ENCODE measurements around the gene BCL2L15. TPM values are rescaled to one million over a fixed set of nuclear protein-coding genes. Genes with fewer than 3 reads are reported as not detected.

BCL2L15 gene
- total RNA-seq, 1 donor from 2014 or later, result 0.04 TPM

DNA sequence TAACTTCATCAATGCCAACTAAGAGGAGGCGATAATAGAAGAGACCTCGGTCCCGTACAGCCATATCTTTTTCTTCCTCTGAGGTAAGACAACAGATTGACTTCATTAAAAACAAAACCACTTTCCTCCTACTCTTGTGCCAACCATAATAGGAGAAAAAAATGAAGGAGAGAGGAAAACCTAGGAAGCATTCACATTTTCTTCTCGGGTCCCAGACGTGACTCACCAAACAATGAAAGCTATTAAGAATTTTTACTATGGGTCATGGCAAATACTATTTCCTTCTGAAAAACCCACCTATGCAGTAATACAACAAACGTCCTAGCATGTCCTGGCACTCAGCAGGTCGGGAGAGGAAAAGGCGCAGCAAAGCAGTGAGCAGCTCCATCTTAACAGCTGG is 8.6 kb upstream of the BCL2L15 start:
- Histone ChIP-seq H2AFZ (replicated peaks) (no peak overlapping the region), H3K36me3 (no peaks in the 10 kb centered on the region), H3K27ac (no peak overlapping the region), H4K20me1 (ENCODE audit: low read depth) (no peaks in the 10 kb centered on the region), H3K4me2 (no peak overlapping the region), H3K79me2 (ENCODE audit: low read depth) (no peaks in the 10 kb centered on the region), H3K9me3 (ENCODE audit: low read depth) (no peaks in the 10 kb centered on the region), H3K27me3 (no peaks in the 10 kb centered on the region), H3K4me1 (no peaks in the 10 kb centered on the region), H3F3A (ENCODE audit: low read depth) (no peaks in the 10 kb centered on the region), H3K4me3 (no peak overlapping the region), H3K9ac (no peak overlapping the region)
- Mint-ChIP-seq H3K4me3 (no peak overlapping the region), H3K36me3 (peaks cover 13% of the 10 kb centered on the region), H3K27me3 (ENCODE audit: insufficient read depth, low read depth) (peaks cover 3% of the 10 kb centered on the region), H3K9me3 (no peaks in the 10 kb centered on the region), H3K27ac (no peak overlapping the region), H3K4me1 (no peaks in the 10 kb centered on the region)
- TF ChIP-seq EZH2phosphoT487 (IDR thresholded peaks at IDR 0.05), result no peak
- TF ChIP-seq EZH2 (IDR thresholded peaks at IDR 0.05), result no peak
- TF ChIP-seq, protein P1, sequence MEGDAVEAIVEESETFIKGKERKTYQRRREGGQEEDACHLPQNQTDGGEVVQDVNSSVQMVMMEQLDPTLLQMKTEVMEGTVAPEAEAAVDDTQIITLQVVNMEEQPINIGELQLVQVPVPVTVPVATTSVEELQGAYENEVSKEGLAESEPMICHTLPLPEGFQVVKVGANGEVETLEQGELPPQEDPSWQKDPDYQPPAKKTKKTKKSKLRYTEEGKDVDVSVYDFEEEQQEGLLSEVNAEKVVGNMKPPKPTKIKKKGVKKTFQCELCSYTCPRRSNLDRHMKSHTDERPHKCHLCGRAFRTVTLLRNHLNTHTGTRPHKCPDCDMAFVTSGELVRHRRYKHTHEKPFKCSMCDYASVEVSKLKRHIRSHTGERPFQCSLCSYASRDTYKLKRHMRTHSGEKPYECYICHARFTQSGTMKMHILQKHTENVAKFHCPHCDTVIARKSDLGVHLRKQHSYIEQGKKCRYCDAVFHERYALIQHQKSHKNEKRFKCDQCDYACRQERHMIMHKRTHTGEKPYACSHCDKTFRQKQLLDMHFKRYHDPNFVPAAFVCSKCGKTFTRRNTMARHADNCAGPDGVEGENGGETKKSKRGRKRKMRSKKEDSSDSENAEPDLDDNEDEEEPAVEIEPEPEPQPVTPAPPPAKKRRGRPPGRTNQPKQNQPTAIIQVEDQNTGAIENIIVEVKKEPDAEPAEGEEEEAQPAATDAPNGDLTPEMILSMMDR (IDR thresholded peaks at IDR 0.05), result no peak
- no peak for DNase-seq (ENCODE audit: low spot score)

DNA sequence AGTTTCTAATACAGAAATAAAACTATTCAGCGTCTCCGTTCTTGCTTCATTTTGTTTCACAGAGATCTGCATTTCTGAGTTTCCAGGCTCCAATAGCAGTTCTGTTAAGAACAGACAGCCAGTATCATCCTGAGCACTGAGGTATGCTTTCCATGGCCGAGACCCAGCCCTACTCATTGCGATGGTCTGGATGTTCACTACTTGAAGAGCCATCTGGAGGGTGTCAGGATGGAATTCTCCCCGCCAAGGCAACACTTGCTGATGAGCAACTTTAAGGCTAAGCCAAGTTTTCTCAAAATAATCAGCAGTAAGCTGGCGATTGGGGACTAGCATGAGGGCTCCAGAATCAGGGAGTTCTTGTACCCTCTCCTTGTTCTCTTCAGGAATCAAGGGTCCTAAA is 7.7 kb upstream of the BCL2L15 start:
- Mint-ChIP-seq H3K27ac (no peak overlapping the region), H3K4me1 (no peaks in the 10 kb centered on the region), H3K36me3 (peaks cover 13% of the 10 kb centered on the region), H3K9me3 (no peaks in the 10 kb centered on the region), H3K4me3 (no peak overlapping the region), H3K27me3 (ENCODE audit: insufficient read depth, low read depth) (peaks cover 3% of the 10 kb centered on the region)
- Histone ChIP-seq H3F3A (ENCODE audit: low read depth) (no peaks in the 10 kb centered on the region), H3K27ac (no peak overlapping the region), H3K9ac (no peak overlapping the region), H3K36me3 (no peaks in the 10 kb centered on the region), H3K79me2 (ENCODE audit: low read depth) (no peaks in the 10 kb centered on the region), H4K20me1 (ENCODE audit: low read depth) (no peaks in the 10 kb centered on the region), H3K27me3 (no peaks in the 10 kb centered on the region), H3K4me1 (no peaks in the 10 kb centered on the region), H3K4me2 (no peak overlapping the region), H3K4me3 (no peak overlapping the region), H3K9me3 (ENCODE audit: low read depth) (no peaks in the 10 kb centered on the region), H2AFZ (replicated peaks) (no peak overlapping the region)
- no peak for TF ChIP-seq EZH2 (IDR thresholded peaks at IDR 0.05)
- DNase-seq (ENCODE audit: low spot score), result no peak

DNA sequence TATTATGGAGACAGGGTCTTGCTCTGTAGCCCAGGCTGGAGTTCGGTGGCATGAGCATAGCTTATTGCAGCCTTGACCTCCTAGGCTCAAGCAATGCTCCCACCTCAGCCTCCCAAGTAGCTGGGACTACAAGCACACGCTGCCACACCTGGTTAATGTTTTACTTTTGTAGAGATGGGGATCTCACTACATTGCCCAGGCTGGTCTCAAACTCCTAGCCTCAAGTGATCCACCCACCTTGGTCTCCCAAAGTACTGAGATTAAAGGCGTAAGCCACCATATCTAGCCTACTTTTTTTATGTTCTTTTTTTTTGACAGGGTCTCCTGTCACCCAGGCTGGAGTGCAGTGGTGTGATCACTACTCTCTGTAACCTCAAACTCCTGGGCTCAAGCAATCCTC is 5.9 kb upstream of the BCL2L15 start:
- no peaks in the 10 kb centered on the region for H3F3A ChIP-seq (ENCODE audit: low read depth)
- peaks cover 3% of the 10 kb centered on the region for H3K27me3 Mint-ChIP-seq (ENCODE audit: insufficient read depth, low read depth)
- H3K4me3 Mint-ChIP-seq, result no peak overlapping the region

DNA sequence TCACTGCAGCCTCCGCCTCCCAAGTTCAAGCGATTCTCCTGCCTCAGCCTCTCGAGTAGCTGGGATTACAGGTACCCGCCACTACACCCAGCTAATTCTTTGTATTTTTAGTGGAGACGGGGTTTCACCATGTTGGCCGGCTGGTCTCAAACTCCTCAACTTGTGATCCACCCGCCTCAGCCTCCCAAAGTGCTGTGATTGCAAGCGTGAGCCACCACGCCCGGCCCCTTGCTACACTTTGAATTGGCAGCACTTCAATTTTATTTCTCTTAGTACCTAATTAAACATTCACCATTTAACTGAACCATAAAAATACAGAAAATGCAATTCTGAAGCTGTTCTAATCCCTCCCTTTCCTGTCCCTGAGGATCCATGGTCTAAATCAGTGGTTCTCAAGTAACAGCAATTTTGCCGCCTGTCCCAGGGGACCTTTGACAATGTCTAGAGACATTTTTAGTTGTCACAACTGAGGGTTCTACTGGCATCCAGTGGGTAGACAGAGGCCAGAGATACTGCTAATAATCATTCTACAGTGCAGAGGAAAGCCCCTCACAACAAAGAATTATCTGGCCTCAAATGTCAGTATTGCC is 4.3 kb upstream of the BCL2L15 start:
- no peaks in the 10 kb centered on the region for H3K9me3 Mint-ChIP-seq

More for the DNA sequence above, 5.9 kb upstream of the BCL2L15 start:
- H3K27ac Mint-ChIP-seq, result no peak overlapping the region
- Histone ChIP-seq H3K4me3 (no peak overlapping the region), H4K20me1 (ENCODE audit: low read depth) (no peaks in the 10 kb centered on the region), H3K9ac (no peak overlapping the region), H3K4me2 (no peak overlapping the region), H3K79me2 (ENCODE audit: low read depth) (no peaks in the 10 kb centered on the region), H2AFZ (replicated peaks) (no peak overlapping the region), H3K4me1 (no peaks in the 10 kb centered on the region), H3K9me3 (ENCODE audit: low read depth) (no peaks in the 10 kb centered on the region), H3K27me3 (no peaks in the 10 kb centered on the region), H3K36me3 (no peaks in the 10 kb centered on the region), H3K27ac (no peak overlapping the region)
- H3K36me3 Mint-ChIP-seq, result peaks cover 13% of the 10 kb centered on the region
- TF ChIP-seq EZH2phosphoT487 (IDR thresholded peaks at IDR 0.05), result no peak
- no peak for TF ChIP-seq EZH2 (IDR thresholded peaks at IDR 0.05)
- TF ChIP-seq, protein P1 (IDR thresholded peaks at IDR 0.05), result no peak
- DNase-seq (ENCODE audit: low spot score), result no peak
- no peaks in the 10 kb centered on the region for H3K9me3 Mint-ChIP-seq
- H3K4me1 Mint-ChIP-seq, result no peaks in the 10 kb centered on the region

More for the DNA sequence above, 4.3 kb upstream of the BCL2L15 start:
- Histone ChIP-seq H4K20me1 (ENCODE audit: low read depth) (no peaks in the 10 kb centered on the region), H3K36me3 (no peaks in the 10 kb centered on the region), H3F3A (ENCODE audit: low read depth) (no peaks in the 10 kb centered on the region), H2AFZ (replicated peaks) (no peak overlapping the region), H3K9me3 (ENCODE audit: low read depth) (no peaks in the 10 kb centered on the region), H3K4me1 (no peaks in the 10 kb centered on the region), H3K79me2 (ENCODE audit: low read depth) (no peaks in the 10 kb centered on the region), H3K27me3 (no peaks in the 10 kb centered on the region), H3K27ac (no peak overlapping the region), H3K9ac (no peak overlapping the region), H3K4me2 (no peak overlapping the region), H3K4me3 (no peak overlapping the region)
- Mint-ChIP-seq H3K4me3 (no peak overlapping the region), H3K27me3 (ENCODE audit: insufficient read depth, low read depth) (no peaks in the 10 kb centered on the region), H3K27ac (no peak overlapping the region), H3K36me3 (peaks cover 10% of the 10 kb centered on the region), H3K4me1 (peaks cover 3% of the 10 kb centered on the region)
- TF ChIP-seq EZH2phosphoT487 (IDR thresholded peaks at IDR 0.05), result no peak
- TF ChIP-seq, protein P1 (IDR thresholded peaks at IDR 0.05), result no peak
- no peak for TF ChIP-seq EZH2 (IDR thresholded peaks at IDR 0.05)
- no peak for DNase-seq (ENCODE audit: low spot score)
